GM21576 (cell line): ENCODE measurements around the gene TAF4.

ENCODE experiments used
- ATAC-seq: cut with Tn5 transposase; IDR thresholded peaks from one replicate; pipeline ENCODE4 v1.9.1; 2021; ENCODE audit warnings: mild to moderate bottlenecking, moderate library complexity; ENCODE audit not compliant: unreplicated experiment

The TAF4 gene

DNA sequence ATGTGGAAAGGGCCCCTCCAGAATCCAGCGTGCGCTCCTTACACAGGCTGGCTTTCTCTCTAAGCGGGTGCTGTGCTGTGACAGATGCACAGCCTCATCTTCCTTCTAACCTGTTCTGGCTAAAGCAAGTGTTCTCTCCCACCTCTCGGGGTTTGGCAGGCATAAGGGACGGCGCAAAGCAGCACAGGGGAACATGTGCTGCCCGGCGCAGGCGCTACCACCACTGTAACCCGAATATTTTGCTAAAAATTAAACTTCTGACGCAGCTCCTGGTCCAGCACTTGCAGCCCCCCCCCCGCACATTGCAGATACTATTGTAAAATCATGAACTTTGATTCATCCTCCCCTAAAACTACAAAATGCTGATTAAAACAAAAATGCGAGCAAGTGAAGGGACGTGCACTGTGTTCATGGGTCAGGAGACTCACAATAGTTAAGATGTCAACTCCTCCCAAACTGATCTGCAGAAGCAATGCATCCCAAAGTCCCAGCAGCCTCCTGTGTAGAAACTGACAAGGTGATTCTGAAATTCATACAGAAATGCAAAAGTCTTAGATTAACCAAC lies 43.0 kb downstream of the TAF4 start:
- ATAC-seq: no peak

DNA sequence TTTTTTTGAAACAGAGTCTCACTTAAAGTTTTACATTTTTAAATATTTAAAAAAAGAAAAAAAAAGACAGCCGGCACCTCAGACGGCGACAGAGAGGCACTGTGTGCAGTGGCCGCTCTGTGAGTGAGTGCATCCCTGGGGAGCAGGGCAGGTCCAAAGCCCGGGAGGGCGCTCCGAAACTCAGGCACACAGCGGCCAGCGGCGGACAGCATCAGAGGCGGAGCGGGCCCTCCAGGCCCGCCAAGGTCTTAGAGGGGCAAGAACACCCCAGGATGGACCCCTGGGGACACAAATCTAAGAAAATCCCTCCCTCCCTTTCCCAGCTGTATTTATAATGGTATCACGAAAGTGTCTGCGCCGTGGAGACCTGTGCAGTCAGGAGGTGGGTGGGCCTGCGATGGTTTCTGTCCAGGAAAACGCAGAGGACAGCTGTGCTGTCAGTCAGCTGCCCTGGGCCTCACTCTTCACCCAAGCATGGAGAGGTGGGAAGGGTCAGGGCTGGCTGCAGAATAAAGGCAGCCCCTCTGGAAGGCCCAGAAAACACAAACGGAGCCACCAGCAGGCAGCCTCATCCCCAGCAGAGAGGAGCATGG lies 43.8 kb downstream of the TAF4 start:
- no peak for ATAC-seq

DNA sequence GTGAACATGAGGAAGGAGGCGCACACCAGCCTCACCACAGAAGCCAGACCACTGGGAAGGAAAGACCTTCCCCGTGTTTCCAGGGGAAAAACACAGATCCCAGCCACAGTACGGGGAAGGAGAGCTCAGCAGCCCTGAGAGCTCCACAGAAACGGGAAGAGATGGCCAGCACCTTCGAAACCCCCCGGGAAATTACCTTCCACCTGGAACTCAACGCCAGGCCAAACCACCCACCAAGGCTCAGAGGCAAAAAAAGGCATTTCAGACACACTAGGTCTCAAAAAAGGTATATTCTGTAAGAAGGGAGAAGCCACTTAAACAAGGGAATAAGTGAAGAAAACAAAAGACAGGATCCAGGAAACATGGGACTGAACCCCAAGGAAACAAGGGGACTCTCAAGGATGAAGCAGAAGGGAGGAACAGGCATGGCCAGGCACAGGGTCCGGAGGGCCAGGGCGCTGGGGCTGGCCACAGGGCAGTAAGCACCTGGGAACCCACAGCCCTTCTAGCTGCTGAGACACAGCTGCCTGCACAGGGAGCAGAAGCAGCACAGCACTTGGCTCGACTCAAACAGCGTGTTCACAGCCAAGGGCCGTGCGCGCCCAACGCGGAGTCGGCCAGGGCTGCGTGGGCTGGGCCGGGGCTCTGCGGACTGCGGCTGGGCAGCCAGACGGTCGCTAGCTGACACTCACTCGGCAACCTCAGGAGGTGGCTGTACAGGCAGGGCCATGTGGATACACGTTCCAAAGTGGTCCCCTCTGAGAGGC lies 44.6 kb downstream of the TAF4 start:
- no peak for ATAC-seq

DNA sequence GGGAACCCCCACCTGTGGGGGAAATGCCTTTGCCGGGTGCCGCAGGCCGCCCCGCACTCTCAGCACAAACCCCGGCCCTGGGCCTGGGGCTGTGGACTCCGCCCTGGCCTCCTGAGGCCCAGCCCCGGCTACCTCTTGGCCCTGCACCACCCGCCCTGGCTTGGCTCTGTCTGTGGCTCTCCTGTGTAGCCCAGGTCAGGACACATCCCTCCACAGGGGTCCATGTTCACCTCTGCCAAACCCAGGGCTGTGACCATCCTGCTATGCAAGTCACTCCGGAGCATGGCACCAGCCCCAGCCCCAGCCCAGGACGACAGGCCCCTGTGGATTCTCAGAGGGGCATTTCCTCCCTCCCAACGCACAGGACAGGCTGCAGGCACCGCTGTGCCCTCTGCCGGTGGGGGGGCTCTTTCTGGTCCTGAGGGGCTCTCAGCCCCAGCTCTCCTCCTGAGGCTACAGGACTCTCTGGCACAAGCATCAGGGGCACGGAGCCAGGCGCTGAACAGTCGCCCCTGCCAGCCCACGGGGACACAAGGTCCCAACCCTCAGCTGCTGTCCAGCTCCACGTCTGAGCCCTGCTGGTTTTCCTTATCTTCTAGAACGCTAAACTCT lies 45.7 kb downstream of the TAF4 start:
- no peak for ATAC-seq

DNA sequence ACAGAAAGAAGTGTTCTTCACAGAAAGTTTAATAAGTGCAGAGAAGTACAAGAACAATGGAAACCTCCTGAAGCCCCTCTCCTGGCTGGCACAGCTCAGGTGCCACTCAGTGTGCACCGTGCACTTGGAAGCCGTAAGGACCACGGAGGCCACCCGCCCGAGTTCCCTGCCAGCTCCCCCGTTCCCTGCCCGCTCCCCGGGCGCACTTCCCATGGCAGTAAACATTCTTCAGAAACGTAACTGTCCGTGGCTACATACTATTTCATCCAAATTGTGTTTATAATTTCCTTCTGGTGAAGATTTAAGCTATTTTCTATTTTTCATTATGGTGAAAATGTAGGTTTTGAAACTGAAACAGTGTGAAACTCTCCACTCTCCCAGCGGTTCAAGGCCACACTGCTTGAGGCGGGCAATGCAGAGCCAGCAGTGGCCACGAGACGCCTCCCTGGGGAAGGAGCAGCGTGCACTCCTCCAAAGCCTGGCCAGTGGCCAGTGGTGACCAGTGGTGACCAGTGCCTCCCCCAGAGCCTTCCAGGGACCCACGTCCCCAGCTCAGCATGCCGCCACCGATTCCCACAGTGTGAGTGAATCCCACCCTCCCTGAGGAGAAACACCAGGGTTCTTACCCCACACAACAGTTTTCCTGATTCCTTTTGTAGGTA lies 46.4 kb downstream of the TAF4 start:
- ATAC-seq: no peak

DNA sequence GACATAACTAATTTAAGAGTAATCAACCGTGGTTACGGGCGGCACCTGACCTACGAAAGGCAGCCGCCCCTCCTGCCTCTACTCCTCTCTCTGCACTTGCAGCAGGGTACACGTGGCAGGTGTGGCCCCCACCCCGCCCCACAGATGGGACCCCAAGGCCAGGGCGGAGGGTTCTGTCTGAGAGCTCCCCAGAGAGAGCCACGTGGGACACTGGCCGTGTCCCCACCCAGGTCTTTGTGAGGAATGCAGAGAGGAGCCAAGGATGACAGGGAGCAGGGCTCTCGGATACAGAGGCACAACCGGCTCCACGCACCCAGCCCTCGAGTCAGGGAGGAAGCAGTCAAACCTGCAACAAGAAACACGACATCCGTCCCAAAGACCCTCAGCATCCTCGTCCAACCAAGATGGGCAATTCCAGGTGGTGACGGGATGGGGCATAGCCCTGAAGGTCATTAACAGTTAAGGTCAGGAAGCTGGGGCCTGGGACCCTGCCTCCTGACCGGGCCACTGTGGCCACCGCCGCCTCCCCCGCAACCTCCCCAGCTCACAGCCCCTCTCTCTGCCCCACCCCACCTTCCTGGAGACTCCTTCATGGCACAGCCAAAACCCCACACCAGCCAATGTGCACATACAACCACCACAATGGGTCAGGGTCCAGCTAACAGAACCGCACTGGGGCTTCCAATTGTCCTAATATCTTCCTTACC lies 47.1 kb downstream of the TAF4 start:
- no peak for ATAC-seq

DNA sequence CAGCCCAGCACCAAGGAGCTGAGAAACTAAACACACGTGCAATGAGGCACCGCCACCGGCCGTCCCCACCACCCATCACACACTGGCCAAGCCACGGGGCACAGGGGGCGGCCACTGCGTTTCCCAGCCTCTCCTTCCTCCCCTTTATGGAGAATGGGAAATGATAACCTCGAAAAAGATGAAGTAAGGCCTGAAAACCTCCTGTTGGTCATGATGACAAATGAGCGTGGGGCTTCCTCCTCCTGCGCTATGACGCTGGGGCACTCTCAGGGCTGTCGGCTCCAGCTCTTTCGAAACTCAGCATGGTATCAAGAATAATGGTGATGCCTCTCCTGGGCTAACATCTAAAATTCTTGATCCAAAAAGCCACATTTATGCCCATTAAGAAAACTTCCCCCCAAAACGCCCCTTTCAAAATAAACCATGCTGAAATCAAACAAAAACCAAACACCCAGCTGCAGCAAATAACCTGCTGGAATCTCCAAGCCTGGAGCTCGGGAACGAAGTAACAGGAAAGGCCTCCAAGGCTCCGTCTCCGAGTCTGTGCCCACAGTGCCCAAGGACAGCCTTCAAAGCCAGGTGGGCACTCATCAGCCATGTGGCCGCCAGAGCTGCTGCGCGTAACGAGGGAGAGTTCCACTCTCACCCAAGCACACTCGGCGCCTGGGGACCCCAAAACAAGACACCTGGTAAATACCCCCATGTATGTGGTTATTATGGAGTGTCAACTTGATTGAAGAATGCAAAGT lies 50.0 kb downstream of the TAF4 start:
- ATAC-seq: no peak

DNA sequence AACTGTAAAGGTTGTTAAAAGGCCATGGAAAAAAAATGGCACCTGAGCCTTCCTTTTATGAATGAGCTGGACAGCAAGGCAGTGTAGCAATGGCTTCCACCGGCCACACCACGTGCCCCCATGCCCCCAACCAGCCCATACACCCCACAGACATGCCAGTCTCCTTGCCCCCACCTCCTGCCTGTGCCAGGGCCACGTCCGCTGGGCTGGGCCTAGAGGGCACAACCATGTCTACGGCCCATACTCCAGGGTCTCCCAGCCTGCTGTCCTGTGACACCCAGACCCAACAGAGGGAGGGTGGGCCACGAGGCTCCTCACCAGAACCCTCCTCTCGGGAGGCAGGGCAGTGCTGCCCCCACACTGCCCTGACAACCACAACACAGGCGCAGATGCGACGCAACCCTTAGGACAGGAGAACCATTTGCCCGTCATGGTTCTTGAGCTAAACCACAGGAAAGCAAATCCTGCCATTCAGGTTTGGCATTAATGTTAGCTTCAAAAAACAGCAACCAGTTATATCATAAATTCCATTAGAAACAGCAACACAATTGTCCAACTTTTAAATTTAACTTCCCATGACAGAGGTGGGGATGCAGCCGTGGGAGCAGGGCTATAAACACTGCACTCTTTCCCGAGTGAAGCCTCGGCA lies 50.7 kb downstream of the TAF4 start:
- ATAC-seq: no peak

DNA sequence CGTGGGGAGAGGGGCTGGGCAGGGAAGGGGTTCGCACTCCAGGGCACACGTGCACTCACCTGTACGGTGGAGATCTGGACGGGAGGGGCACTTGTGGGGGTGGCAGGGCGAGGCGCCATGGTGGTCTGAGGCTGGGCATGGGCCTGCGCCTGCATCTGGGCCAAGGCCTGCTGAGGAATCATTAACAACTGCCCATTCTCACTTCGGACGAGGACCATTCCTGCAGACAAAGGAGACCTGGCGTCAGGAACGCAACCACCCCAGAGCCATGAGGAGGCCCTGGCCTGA lies 51.2 kb downstream of the TAF4 start:
- no peak for ATAC-seq

DNA sequence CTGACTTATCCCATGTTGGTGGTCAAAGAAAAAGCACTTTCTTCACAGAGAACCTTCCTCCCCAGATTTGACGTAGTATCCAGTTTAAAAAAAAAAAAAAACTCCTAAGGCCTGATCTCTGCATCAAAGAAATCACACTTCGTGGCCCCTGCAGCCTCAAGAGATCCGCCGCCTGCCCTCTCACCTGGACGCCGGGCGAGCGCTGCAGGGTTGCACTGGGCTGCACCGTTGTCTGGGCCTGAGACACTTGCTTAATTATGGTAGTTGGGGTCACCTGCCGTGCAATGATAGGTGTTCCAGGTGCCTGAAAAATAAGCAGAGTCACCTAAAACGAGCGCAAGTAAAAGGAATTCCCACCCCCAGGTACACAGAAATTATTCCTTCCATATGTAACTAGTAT lies 53.0 kb downstream of the TAF4 start:
- no peak for ATAC-seq

DNA sequence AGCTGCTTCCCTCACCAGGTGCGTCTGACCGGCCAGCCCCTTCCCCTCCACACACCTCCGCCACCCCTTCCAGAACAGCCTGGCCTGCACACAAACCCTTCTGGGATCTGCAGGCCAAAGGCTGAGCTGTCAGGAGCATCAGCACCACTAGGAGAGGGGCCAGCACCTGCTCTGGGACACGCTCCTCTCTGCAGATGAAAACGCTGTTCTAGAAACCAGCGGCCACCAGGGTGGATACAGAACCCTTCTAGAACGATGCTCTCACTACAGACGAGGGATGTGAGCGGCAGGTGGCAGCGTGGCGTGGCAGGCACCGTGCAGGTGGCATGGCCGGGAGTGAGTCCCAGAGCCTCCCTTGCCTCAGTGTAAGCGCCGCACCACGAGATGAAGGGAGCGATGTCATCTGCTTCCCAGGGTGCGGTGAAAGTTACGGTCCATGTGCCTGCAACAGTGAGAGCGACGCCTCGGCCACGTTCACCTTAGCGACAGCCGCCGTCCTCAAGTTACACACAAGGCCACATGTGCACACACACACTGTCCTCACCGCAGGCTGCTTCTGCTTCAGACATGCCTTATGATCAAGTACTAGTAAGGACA lies 53.6 kb downstream of the TAF4 start:
- no peak for ATAC-seq

DNA sequence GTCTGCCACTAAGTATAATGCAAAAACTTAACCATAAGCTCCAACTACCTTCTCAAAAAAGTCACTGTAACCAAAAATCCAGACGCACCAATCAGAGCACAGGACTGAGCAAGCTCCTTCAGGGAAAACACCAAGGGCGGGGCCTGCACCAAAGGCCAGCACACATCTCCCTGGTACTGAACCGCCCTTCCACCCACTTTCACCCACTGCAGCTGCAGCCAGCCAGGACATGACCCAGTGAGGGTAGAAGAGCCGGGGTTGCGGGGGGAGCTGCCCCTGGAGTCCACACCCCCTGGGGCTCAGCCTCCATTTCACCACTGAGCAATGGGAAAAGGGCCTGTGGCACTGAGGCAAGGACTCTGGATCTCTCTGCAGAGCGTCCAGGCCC lies 54.3 kb downstream of the TAF4 start:
- ATAC-seq: no peak

DNA sequence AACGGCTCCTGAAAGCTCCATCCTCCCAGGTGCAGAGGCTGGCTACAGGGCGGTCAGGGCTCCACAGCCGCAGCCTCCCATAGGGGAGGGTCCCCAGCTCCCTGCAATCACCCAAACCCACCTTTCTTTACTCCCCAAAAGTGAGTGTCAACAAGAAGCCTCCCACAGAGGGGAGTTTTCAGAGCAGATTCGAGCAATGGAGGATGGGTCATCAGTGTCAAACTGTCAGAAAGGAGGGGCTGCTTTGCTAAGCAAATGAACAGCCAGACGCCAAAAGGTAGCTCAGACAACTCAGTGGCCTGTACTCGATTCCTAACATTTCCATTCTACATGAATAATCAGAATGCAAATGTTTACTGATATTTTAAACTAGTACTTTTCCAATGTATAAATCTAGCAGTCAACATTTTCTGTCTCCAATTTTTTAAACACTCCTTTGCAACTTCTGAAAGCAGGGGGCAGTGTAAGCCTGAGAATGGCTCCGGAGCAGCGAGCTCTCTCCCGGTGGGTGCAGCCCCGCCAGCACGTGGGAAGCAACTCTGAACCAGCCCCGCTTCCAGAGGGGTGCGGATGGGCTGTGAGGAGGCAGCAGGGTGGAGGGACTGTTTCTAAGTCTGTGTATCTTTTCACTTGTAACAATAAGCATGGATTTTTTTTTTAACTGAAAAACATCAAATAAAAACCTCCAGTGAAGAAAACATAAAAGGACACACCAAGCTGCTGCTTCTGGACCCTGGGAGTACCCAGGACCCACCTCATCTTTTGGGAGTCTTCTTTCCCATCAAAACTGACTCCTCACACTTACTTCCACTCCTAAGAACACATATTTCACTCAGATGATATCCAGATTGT lies 54.9 kb downstream of the TAF4 start:
- ATAC-seq: no peak

DNA sequence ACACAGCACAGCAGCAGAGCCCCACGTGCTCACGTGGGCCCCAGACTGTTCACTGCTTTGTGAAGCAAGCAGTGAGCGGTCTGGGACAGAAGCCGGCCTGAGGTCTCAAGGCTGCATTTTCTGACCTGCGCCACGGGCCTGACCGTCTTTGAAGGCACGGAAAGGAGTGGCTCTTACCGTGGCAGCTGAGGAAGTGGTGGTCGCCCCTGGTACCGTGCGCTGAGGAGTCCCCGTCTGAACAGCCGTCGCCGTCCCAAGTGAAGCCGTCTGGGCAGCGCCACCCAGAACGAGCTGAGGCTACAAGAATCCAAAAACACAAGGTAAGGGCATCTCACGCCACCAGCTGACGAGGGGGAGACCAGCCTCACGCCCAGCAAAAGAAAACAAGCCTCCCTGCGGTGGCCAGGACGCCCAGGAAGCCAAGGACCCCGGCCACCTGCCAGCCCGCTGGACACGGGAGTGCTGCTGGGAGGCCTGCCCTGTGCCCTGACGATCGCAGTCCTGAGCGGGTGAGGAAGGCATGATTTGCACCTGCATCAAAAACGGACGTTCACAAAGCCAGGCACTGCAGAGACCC lies 55.7 kb downstream of the TAF4 start:
- no peak for ATAC-seq

DNA sequence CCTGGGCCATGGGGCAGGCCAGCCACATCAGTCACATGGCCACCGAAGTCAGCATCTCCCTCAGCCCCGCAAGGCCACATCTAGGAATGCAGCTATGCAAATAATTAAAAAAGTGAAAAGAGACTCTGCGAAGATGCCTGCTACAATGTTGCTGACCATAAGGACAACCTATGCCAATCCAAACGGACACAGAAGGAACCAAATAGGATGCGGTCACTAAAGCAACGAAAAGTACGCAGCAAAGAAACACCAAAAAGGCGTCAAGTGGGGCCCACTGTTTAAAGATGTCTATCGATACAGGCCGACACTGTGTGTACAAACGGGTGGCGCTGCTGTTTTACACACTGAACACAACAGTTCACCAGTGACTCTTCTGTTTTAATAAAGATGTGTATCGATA lies 56.4 kb downstream of the TAF4 start:
- ATAC-seq: no peak

DNA sequence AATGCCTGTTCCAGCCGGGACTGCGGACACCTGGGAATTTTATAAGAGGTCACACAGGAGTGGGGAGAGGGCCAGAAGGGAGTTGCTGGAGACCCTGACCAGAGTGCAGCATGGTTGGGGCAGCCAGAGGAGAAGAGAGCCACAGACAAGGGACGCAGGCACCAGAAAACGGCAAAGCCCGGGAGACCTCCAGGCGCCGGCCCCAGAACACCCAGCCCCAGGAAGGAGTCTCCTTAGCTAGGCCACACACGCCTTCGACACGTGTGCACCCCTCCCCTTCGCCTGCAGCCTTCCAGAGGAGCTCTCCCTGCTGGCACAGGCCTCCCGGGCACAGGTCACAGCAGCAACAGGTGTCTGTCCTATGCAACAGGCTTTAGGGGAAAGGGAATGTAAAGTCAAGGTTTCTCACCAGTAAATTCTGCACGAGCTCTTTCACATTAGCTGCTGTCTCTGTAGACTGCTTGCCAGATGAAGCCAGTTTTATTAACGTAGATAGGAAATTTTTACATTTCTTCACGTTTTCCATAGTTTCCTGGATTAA lies 57.0 kb downstream of the TAF4 start:
- ATAC-seq: no peak

DNA sequence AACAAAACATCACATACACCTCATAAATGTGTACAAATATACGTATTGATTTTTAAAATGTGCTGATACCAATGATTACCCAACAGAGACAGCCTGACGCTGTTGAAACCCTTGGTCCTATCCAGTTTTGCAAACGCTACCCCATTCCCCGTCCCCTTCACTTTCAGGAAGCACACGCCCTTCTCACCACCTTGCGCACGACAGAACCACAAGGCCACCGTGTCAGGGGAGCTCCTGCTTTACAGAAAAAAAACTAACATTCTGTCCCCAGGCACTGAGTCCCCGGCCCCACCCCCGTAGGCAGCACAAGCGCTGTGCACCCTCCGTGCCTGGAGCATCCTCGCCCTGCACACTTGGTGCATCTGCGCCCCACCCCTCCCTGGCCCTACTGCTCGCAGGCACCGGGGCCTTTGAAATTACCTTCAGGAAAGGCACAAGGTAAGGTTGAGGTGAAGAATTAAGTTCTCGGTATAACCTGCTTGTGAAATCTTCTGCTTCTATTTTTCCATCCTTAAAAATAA lies 58.5 kb downstream of the TAF4 start:
- no peak for ATAC-seq

DNA sequence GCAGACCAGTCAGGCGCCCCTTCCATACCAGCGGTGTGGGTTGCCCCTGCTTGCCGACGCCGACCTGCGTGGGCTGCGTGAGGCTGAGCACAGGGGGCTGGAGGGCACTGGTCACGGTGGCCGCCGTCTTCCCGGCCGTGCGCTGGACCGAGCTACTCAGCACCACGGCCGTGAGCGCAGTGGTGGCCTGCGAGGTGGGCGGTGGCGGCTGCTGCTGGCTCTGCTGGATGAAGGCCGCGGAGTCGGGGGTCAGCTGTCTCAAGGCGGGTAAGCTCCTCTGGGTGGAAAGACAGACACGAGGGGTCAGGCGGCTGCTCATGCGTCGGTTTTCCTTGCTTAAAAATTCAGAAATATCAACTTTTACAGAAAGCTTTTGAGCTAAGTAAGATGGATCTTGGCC lies 59.2 kb downstream of the TAF4 start:
- no peak for ATAC-seq
